K562 (cell line): ENCODE measurements around the gene GRAMD2A. TPM values are rescaled to one million over a fixed set of nuclear protein-coding genes. Genes with fewer than 3 reads are reported as not detected.

Experiments
- ATAC-seq: fragments of 200-7000 bp; cut with Tn5 transposase; 3 replicates; pipeline ENCODE4 v1.9.1; 2020; ENCODE audit warnings: moderate library complexity
- BruUV-seq: library from RNA; stranded (reverse); fragments of 400-500 nt; replicated peaks from 2 replicates; lab custom pipeline; 2021; lab: Mats Ljungman, UMichigan
- CTCF ChIA-PET: fragments of 300-600 bp; formaldehyde crosslinking; extraction: SDS; loops from one replicate; lab custom pipeline; 2021; ENCODE audit warnings: low intra/inter-chr PET ratio; lab: Yijun Ruan, JAX
- POLR2A ChIA-PET: fragments of 300-600, 350-650 bp; sonication (Branson Sonifier 250); formaldehyde crosslinking; extraction: SDS; loops from one replicate; lab custom pipeline; 2021; ENCODE audit warnings: antibody characterized with exemption, inconsistent platforms; lab: Yijun Ruan, JAX
- DNase-seq, 4 experiments: peaks; one replicate each; pipeline versions ENCODE4 v3.0.0 to v3.0.0-alpha.2; 2011 to 2018; ENCODE audit warnings: low spot score in 3 of 4, mixed read lengths in 3 of 4; ENCODE audit errors: extremely low read depth in 1 of 4
- FAIRE-seq: peaks from 2 replicates; lab custom pipeline; 2011; peaks lifted over from hg19 to GRCh38; lab: Jason Lieb, UNC
- H2AFZ ChIP-seq: 2 replicates; pipeline ENCODE4 v1.6.0; 2011; ENCODE audit warnings: low read depth, low read length, control low read depth, inconsistent platforms
- H3K27ac ChIP-seq: fragments of 200-600 bp; 3 replicates; pipeline ENCODE4 v1.8.0; 2011; ENCODE audit warnings: low read depth, mild to moderate bottlenecking, control low read depth, inconsistent platforms, low read length, moderate library complexity, mixed read lengths; ENCODE audit errors: extremely low read depth
- H3K27me3 ChIP-seq, 2 experiments: fragments of 300-600 bp in 1 of 2; 2 replicates in 1 of 2; 3 replicates in 1 of 2; pipeline versions ENCODE4 v1.6.0 to v1.8.0; 2011; ENCODE audit warnings: inconsistent platforms in 2 of 2, low read length in 2 of 2, mild to moderate bottlenecking in 1 of 2, mixed read lengths in 1 of 2, moderate library complexity in 1 of 2; ENCODE audit not compliant: control insufficient read depth in 2 of 2, insufficient read depth in 2 of 2
- H3K36me3 ChIP-seq: fragments of 300-600 bp; 3 replicates; pipeline ENCODE4 v1.8.0; 2011; ENCODE audit warnings: mild to moderate bottlenecking, low read length, inconsistent platforms; ENCODE audit not compliant: control insufficient read depth, insufficient read depth
- H3K4me1 ChIP-seq, 2 experiments: fragments of 200-600 bp in 1 of 2; replicated peaks in 1 of 2; 2 replicates in 1 of 2; 3 replicates in 1 of 2; pipeline versions ENCODE4 v1.5.1 to v1.8.0; 2011; ENCODE audit warnings: inconsistent platforms in 2 of 2, low read length in 2 of 2, mild to moderate bottlenecking in 1 of 2, mixed read lengths in 1 of 2, moderate library complexity in 1 of 2; ENCODE audit not compliant: control insufficient read depth in 2 of 2, insufficient read depth in 2 of 2
- H3K4me2 ChIP-seq: 2 replicates; pipeline ENCODE4 v1.6.1; 2011; ENCODE audit warnings: low read length, control low read depth, inconsistent platforms, mixed read lengths; ENCODE audit not compliant: insufficient read depth
- H3K4me3 ChIP-seq: fragments of 200-600 bp; sonication (generic), shearing (Covaris generic); 2 replicates; pipeline ENCODE4 v1.5.1; 2016; ENCODE audit warnings: control low read depth, inconsistent platforms
- H3K79me2 ChIP-seq: fragments of 200-600 bp; 3 replicates; pipeline ENCODE4 v1.8.0; 2011; ENCODE audit warnings: low read length, inconsistent platforms; ENCODE audit not compliant: control insufficient read depth, insufficient read depth
- H3K9ac ChIP-seq, 2 experiments: 2 replicates each; pipeline versions ENCODE4 v1.6.0 to v1.6.1; 2011; ENCODE audit warnings: low read depth in 2 of 2, low read length in 2 of 2, control low read depth in 1 of 2, inconsistent platforms in 1 of 2, mild to moderate bottlenecking in 1 of 2, mixed read lengths in 1 of 2; ENCODE audit not compliant: insufficient read depth in 1 of 2
- H3K9me1 ChIP-seq: one replicate; pipeline ENCODE4 v1.6.0; 2011; ENCODE audit warnings: inconsistent platforms, mild to moderate bottlenecking, low read length, moderate library complexity; ENCODE audit not compliant: control insufficient read depth, insufficient read depth
- H3K9me3 ChIP-seq: replicated peaks from 2 replicates; pipeline ENCODE4 v1.5.1; 2011; ENCODE audit warnings: low read depth, low read length, inconsistent platforms; ENCODE audit not compliant: control insufficient read depth, insufficient read depth
- H4K20me1 ChIP-seq: replicated peaks from 2 replicates; pipeline ENCODE4 v1.6.1; 2011; ENCODE audit warnings: low read length, inconsistent platforms, mixed read lengths; ENCODE audit not compliant: control insufficient read depth, insufficient read depth
- CBFA2T2 ChIP-seq: fragments of 450-650 bp; conservative IDR thresholded peaks from 2 replicates; pipeline ENCODE4 v1.6.1; 2017; ENCODE audit warnings: mild to moderate bottlenecking
- CBFA2T3 ChIP-seq: fragments of 450-650 bp; IDR thresholded peaks from 2 replicates; pipeline ENCODE4 v1.6.1; 2017
- TAL1 ChIP-seq: fragments of 450-650 bp; IDR thresholded peaks from 2 replicates; pipeline ENCODE4 v1.6.1; 2016; ENCODE audit warnings: mild to moderate bottlenecking
- ZFP30 ChIP-seq: fragments of 250-450 bp; sonication (Bioruptor Pico); IDR thresholded peaks from 2 replicates; pipeline ENCODE4 v1.8.0; 2022; ENCODE audit warnings: moderate library complexity, mild to moderate bottlenecking, inconsistent platforms, borderline replicate concordance
- ZNF24 ChIP-seq: fragments of 450-650 bp; IDR thresholded peaks from 2 replicates; pipeline ENCODE4 v1.6.1; 2016
- ZNF584 ChIP-seq: fragments of 200-800 bp; sonication (Bioruptor generic); IDR thresholded peaks from 2 replicates; pipeline ENCODE4 v1.6.1; 2016; ENCODE audit warnings: low read depth, mild to moderate bottlenecking, missing genetic modification characterization, missing compliant biosample characterization
- WGBS: fragments of 100-300 bp; shearing (Covaris generic); methylation state at CpG from one replicate; pipeline ENCODE4 v1.1.6; 2016; ENCODE audit warnings: low coverage, mixed read lengths; ENCODE audit not compliant: insufficient coverage; ENCODE audit errors: missing lambda C conversion rate; 5-methylcytosine and 5-hydroxymethylcytosine counted together
- in situ Hi-C: fragments of 300-500 bp; cut with MboI; formaldehyde crosslinking; loops from 4 replicates; pipeline ENCODE4 v1.15.0; 2018; ENCODE audit warnings: inconsistent platforms, mixed read lengths
- intact Hi-C: fragments of 100-400 bp; cut with micrococcal nuclease; formaldehyde crosslinking; loops from 2 replicates; pipeline ENCODE4 v1.14.2; 2022
- polyA plus RNA-seq, 8 experiments: library from polyadenylated mRNA; depleted of rRNA in 4 of 8; stranded (reverse) in 5 of 8; unstranded in 3 of 8; fragments of >200 nt; fragmentation: Nextera tagmentation in 2 of 8; fragmentation: Illumina TruSeq in 1 of 8; extraction: Ambion mirVana in 2 of 8; extraction: Trizol in 1 of 8; gene quantifications; 2 replicates each; pipeline versions ENCODE4 v1.2.1 to v1.2.3, GENCODE V29; 2011 to 2014; ENCODE audit warnings: inconsistent platforms in 1 of 8, missing spikeins in 1 of 8
- total RNA-seq, 7 experiments: library from RNA; depleted of rRNA in 6 of 7; stranded (reverse); fragments of >200 nt in 6 of 7; fragmentation: Illumina TruSeq in 2 of 7; extraction: Trizol in 2 of 7; gene quantifications; 2 replicates each; pipeline versions ENCODE4 v1.2.1 to v1.2.3, GENCODE V29; 2011 to 2021; ENCODE audit warnings: low replicate concordance in 1 of 7

Gene GRAMD2A
- total and polyA plus RNA-seq, 9 of the 15 experiments (the other 6 are each of a cell fraction or from before 2014, with no cell fraction given) = 0.08 to 0.22 TPM; not detected in 7

DNA sequence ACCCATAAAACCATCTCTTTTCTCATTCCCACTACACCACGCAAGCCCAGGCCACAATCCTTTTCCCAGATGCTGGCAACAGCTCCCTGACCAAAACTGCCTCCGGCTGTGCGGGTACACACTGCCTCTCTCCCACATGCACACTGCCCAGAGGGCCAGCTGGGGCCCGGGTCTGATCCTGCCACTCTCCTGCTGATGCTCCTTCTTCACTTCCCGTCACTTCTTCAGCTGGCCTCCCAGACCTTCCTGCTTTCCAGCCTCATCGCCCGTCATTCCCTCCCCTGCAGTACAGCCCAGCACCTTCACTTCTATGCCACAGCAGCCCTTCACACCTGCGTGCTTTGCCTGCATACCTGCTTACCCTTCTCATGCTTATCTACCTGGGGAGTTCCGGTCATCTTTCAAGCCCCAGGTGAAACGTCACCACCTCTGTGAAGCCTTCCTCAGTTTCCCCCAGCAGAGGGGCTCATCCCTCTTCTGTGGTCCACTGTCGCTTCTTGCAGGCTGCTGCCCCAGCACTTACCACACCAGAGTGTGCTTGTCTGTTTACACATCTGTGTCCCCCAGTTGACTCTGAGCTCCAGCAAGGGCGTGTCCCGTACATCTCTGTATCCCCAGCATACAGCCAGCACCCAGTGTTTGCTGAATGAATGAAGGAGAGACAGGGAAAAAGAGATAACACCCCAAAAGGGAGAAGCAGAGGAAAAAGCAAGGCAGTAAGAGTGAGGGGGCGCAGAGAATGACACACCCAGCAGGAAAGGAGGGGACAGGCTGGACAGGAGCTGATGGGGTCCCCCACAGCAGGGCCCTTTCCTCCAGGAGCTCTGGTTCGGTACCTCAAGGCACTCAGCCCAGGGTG is 22.2 kb downstream of the GRAMD2A start:
- Histone ChIP-seq H3K79me2 (no peaks in the 10 kb centered on the region), H3K4me2 (no peak overlapping the region), H3K4me3 (no peak overlapping the region), H3K4me1 (no peaks in the 10 kb centered on the region; a peak in 1 of 5 replicates), H4K20me1 (peaks cover 10% of the 10 kb centered on the region; the same call in 1 of the 2 replicates), H3K9ac (no peak overlapping the region), H3K9me1 (no peaks in the 10 kb centered on the region), H3K27me3 (peaks cover 41 to 82% of the 10 kb centered on the region in 2 experiments), H3K36me3 (no peaks in the 10 kb centered on the region), H3K27ac (no peak overlapping the region), H2AFZ (no peak overlapping the region), H3K9me3 (no peaks in the 10 kb centered on the region)
- no TSS peak for BruUV-seq
- under 1% methylated on average over 15 of the region's 15 CpGs for WGBS
- ChIA-PET CTCF (no interaction called here), POLR2A (no interaction called here)
- DNase-seq = no peak
- in situ Hi-C loops (no loop called here), intact Hi-C loops (no loop called here)
- FAIRE-seq = no peak
- no peak for ATAC-seq
- TF ChIP-seq CBFA2T2 (0 out of 2 replicates have a peak, but pooled peaks have one; percentile 2), ZNF584 (CRISPR knock-in tag) (no peak), CBFA2T3 (peak; percentile 28; the same call in 1 of the 2 replicates), TAL1 (0 out of 2 replicates have a peak, but pooled peaks have one; percentile 17), ZNF24 (peak; percentile 63; the same call in 1 of the 2 replicates), ZFP30 (CRISPR knock-in tag) (no peak)
